Parathyroid adenoma (tissue), 2 donors: Measurements from ENCODE around the gene ARAP3.

Experiments
- H2AFZ ChIP-seq: fragments of 300-600 bp; sonication (generic); one replicate; pipeline ENCODE4 v1.7.0; 2017; ENCODE audit warnings: antibody characterized with exemption, mild to moderate bottlenecking
- H3K27ac ChIP-seq: fragments of 300-600 bp; sonication (generic); one replicate; pipeline ENCODE4 v1.7.0; 2017
- H3K27me3 ChIP-seq: fragments of 300-600 bp; sonication (generic); one replicate; pipeline ENCODE4 v1.7.0; 2017; ENCODE audit warnings: low read length; ENCODE audit not compliant: control insufficient read depth, insufficient read depth
- H3K36me3 ChIP-seq: fragments of 300-600 bp; sonication (generic); one replicate; pipeline ENCODE4 v1.7.0; 2017; ENCODE audit warnings: low read length; ENCODE audit not compliant: control insufficient read depth, insufficient read depth
- H3K4me1 ChIP-seq: fragments of 300-600 bp; sonication (generic); one replicate; pipeline ENCODE4 v1.7.0; 2017; ENCODE audit warnings: control low read depth
- H3K4me2 ChIP-seq: fragments of 300-600 bp; sonication (generic); one replicate; pipeline ENCODE4 v1.7.0; 2017; ENCODE audit warnings: low read length
- H3K4me3 ChIP-seq: fragments of 300-600 bp; sonication (generic); one replicate; pipeline ENCODE4 v1.7.0; 2017; ENCODE audit warnings: low read depth, low read length
- H3K79me2 ChIP-seq: fragments of 300-600 bp; sonication (generic); one replicate; pipeline ENCODE4 v1.7.0; 2017; ENCODE audit warnings: control low read depth
- H3K9ac ChIP-seq: fragments of 300-600 bp; sonication (generic); one replicate; pipeline ENCODE4 v1.7.0; 2017; ENCODE audit warnings: mild to moderate bottlenecking
- H3K9me3 ChIP-seq: fragments of 300-600 bp; sonication (generic); one replicate; pipeline ENCODE4 v1.7.0; 2017; ENCODE audit warnings: low read length; ENCODE audit not compliant: control insufficient read depth
- CTCF ChIP-seq: fragments of 300-600 bp; sonication (generic); IDR thresholded peaks from one replicate; pipeline ENCODE4 v1.7.0; 2017; ENCODE audit warnings: antibody characterized with exemption, mild to moderate bottlenecking
- donor health status: primary hyperparathyroidism.

Gene ARAP3

GRCh38 chr5:141664733-141665461, 17.1 kb downstream of the ARAP3 start:
- peaks cover 2% of the 10 kb centered on the region for H3K79me2 ChIP-seq
- no peaks in the 10 kb centered on the region for H3K36me3 ChIP-seq

GRCh38 chr5:141663506-141663905, 18.5 kb downstream of the ARAP3 start:
- no peak overlapping the region for H2AFZ ChIP-seq
- no peak overlapping the region for H3K4me2 ChIP-seq
- H3K4me3 ChIP-seq, result no peak overlapping the region
- no peak for TF ChIP-seq CTCF
- H3K27ac ChIP-seq, result no peak overlapping the region
- no peak overlapping the region for H3K9ac ChIP-seq
- peaks cover 5% of the 10 kb centered on the region for H3K4me1 ChIP-seq
- H3K36me3 ChIP-seq, result no peaks in the 10 kb centered on the region
- H3K9me3 ChIP-seq, result no peaks in the 10 kb centered on the region
- H3K79me2 ChIP-seq, result peaks cover 2% of the 10 kb centered on the region
- no peaks in the 10 kb centered on the region for H3K27me3 ChIP-seq

More at GRCh38 chr5:141664733-141665461, 17.1 kb downstream of the ARAP3 start:
- peaks cover 5% of the 10 kb centered on the region for H3K4me1 ChIP-seq
- H2AFZ ChIP-seq, result peak overlapping the region; percentile 33
- peak; percentile 97 for TF ChIP-seq CTCF
- no peak overlapping the region for H3K4me2 ChIP-seq
- H3K4me3 ChIP-seq, result no peak overlapping the region
- H3K27me3 ChIP-seq, result no peaks in the 10 kb centered on the region
- H3K9ac ChIP-seq, result no peak overlapping the region
- H3K9me3 ChIP-seq, result no peaks in the 10 kb centered on the region
- no peak overlapping the region for H3K27ac ChIP-seq

GRCh38 chr5:141662028-141662427, 20.0 kb downstream of the ARAP3 start:
- Histone ChIP-seq H3K9ac (no peak overlapping the region), H3K4me1 (peaks cover 8% of the 10 kb centered on the region), H3K79me2 (peaks cover 2% of the 10 kb centered on the region), H3K4me2 (no peak overlapping the region), H3K27ac (no peak overlapping the region), H2AFZ (no peak overlapping the region), H3K9me3 (no peaks in the 10 kb centered on the region), H3K4me3 (no peak overlapping the region), H3K36me3 (no peaks in the 10 kb centered on the region), H3K27me3 (no peaks in the 10 kb centered on the region)
- no peak for TF ChIP-seq CTCF

GRCh38 chr5:141657937-141658545, 24.0 kb downstream of the ARAP3 start:
- no peak overlapping the region for H3K4me3 ChIP-seq
- peaks cover 6% of the 10 kb centered on the region for H3K4me1 ChIP-seq
- no peak overlapping the region for H2AFZ ChIP-seq
- H3K27me3 ChIP-seq, result no peaks in the 10 kb centered on the region
- H3K36me3 ChIP-seq, result no peaks in the 10 kb centered on the region
- no peaks in the 10 kb centered on the region for H3K9me3 ChIP-seq
- H3K9ac ChIP-seq, result no peak overlapping the region
- no peak overlapping the region for H3K4me2 ChIP-seq
- H3K27ac ChIP-seq, result no peak overlapping the region
- peaks cover 2% of the 10 kb centered on the region for H3K79me2 ChIP-seq
- TF ChIP-seq CTCF, result no peak

- TF ChIP-seq CTCF, result no peak
- H3K9ac ChIP-seq, result no peak overlapping the region
- H3K4me2 ChIP-seq, result no peak overlapping the region
- H3K9me3 ChIP-seq, result no peaks in the 10 kb centered on the region
- H2AFZ ChIP-seq, result no peak overlapping the region
- H3K4me1 ChIP-seq, result peaks cover 6% of the 10 kb centered on the region
- peaks cover 2% of the 10 kb centered on the region for H3K79me2 ChIP-seq
- no peaks in the 10 kb centered on the region for H3K36me3 ChIP-seq
- H3K27ac ChIP-seq, result no peak overlapping the region
- no peaks in the 10 kb centered on the region for H3K27me3 ChIP-seq
- no peak overlapping the region for H3K4me3 ChIP-seq
Observed at GRCh38 chr5:141657404-141657803, 24.6 kb downstream of the ARAP3 start.
